UCSD-AML1 (cell line): ENCODE data around the gene ZNF281.

Source experiments
- DNase-seq: peaks from one replicate; lab custom pipeline; 2025; ENCODE audit not compliant: unreplicated experiment; lab: John Stamatoyannopoulos, UW

Gene ZNF281

GRCh38 chr1:200392625-200393185 lies 17.1 kb downstream of the ZNF281 start:
- no peak for DNase-seq

GRCh38 chr1:200391747-200392146 lies 18.1 kb downstream of the ZNF281 start:
- no peak for DNase-seq

GRCh38 chr1:200388791-200389190 lies 21.0 kb downstream of the ZNF281 start:
- DNase-seq, result no peak

- DNase-seq, result no peak
Measured at GRCh38 chr1:200386416-200386815, 23.4 kb downstream of the ZNF281 start.

- DNase-seq, result no peak
Measured at GRCh38 chr1:200384818-200385390, 24.9 kb downstream of the ZNF281 start.

GRCh38 chr1:200381256-200381984 lies 28.4 kb downstream of the ZNF281 start:
- DNase-seq, result no peak

- DNase-seq, result no peak
Measured at GRCh38 chr1:200380589-200381021, 29.2 kb downstream of the ZNF281 start.

GRCh38 chr1:200379940-200380588 lies 29.8 kb downstream of the ZNF281 start:
- DNase-seq, result no peak

- DNase-seq, result no peak
Measured at GRCh38 chr1:200379432-200379757, 30.4 kb downstream of the ZNF281 start.

- no peak for DNase-seq
Measured at GRCh38 chr1:200378096-200378495, 31.7 kb downstream of the ZNF281 start.

GRCh38 chr1:200376528-200376927 lies 33.3 kb downstream of the ZNF281 start:
- no peak for DNase-seq

- no peak for DNase-seq
Measured at GRCh38 chr1:200374569-200375295, 35.1 kb downstream of the ZNF281 start.

GRCh38 chr1:200373811-200374231 lies 36.0 kb downstream of the ZNF281 start:
- no peak for DNase-seq

- no peak for DNase-seq
Measured at GRCh38 chr1:200372885-200373181, 37.0 kb downstream of the ZNF281 start.

GRCh38 chr1:200372095-200372884 lies 37.5 kb downstream of the ZNF281 start:
- no peak for DNase-seq

GRCh38 chr1:200369706-200370105 lies 40.1 kb downstream of the ZNF281 start:
- no peak for DNase-seq

- DNase-seq, result no peak
Measured at GRCh38 chr1:200369131-200369530, 40.7 kb downstream of the ZNF281 start.

- no peak for DNase-seq
Measured at GRCh38 chr1:200368556-200368955, 41.3 kb downstream of the ZNF281 start.

GRCh38 chr1:200367841-200368534 lies 41.8 kb downstream of the ZNF281 start:
- DNase-seq, result no peak

GRCh38 chr1:200366577-200367253 lies 43.1 kb downstream of the ZNF281 start:
- DNase-seq, result no peak
